Thyroid gland (tissue), 4 donors: Measurements from ENCODE around the gene NOX4.
"Not testable (repeated sequence)": the region's sequence is repeated elsewhere in the genome, so short reads cannot be mapped to it uniquely, and the experiment has no call there.

ENCODE experiments used
- POLR2A ChIP-seq, 2 donors: fragments of 450-650 bp; IDR thresholded peaks; one replicate each; pipeline ENCODE4 v1.6.1; 2017; ENCODE audit warnings: antibody characterized with exemption in 2 of 2, mild to moderate bottlenecking in 2 of 2, moderate library complexity in 1 of 2
- TF ChIP-seq, protein P1 (sequence below), 6 experiments: fragments of 200-600 bp in 3 of 6; fragments of 450-650 bp in 3 of 6; sonication (generic) in 3 of 6; IDR thresholded peaks; one replicate each; pipeline ENCODE4 v1.5.1; 2016 to 2019; ENCODE audit warnings: antibody characterized with exemption in 6 of 6, mild to moderate bottlenecking in 2 of 6, inconsistent platforms in 1 of 6, moderate library complexity in 1 of 6

DNA sequence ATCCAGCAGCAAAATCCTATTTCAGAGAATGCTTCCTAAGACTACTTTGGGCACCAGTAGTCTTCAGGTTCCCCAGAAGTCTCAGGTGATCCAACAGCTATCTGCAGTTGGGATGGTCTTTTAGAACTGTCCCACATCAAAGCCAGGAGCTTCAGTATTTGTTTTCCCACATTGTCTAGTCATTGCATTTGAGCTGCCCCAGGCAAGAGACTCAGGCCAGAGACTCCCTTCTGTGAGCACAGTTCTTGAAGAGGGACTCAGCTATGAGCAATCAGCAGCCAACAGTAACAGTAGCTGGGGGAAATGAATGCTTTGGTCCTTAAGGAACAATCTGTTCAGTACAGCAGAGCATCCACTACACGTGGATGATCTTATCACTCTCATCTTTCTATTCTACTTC lies 188.1 kb downstream of the NOX4 start:
- TF ChIP-seq, protein P1, sequence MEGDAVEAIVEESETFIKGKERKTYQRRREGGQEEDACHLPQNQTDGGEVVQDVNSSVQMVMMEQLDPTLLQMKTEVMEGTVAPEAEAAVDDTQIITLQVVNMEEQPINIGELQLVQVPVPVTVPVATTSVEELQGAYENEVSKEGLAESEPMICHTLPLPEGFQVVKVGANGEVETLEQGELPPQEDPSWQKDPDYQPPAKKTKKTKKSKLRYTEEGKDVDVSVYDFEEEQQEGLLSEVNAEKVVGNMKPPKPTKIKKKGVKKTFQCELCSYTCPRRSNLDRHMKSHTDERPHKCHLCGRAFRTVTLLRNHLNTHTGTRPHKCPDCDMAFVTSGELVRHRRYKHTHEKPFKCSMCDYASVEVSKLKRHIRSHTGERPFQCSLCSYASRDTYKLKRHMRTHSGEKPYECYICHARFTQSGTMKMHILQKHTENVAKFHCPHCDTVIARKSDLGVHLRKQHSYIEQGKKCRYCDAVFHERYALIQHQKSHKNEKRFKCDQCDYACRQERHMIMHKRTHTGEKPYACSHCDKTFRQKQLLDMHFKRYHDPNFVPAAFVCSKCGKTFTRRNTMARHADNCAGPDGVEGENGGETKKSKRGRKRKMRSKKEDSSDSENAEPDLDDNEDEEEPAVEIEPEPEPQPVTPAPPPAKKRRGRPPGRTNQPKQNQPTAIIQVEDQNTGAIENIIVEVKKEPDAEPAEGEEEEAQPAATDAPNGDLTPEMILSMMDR (IDR thresholded peaks at IDR 0.05), result not testable (repeated sequence)
- TF ChIP-seq POLR2A (IDR thresholded peaks at IDR 0.05), result not testable (repeated sequence)
